C1 segment of cervical spinal cord (tissue), 14 donors: ENCODE data around the gene TSPAN12.

Experiments used
- DNase-seq, 14 donors: peaks; one replicate each; lab custom pipeline; 2025; lab: John Stamatoyannopoulos, UW

The TSPAN12 gene

DNA sequence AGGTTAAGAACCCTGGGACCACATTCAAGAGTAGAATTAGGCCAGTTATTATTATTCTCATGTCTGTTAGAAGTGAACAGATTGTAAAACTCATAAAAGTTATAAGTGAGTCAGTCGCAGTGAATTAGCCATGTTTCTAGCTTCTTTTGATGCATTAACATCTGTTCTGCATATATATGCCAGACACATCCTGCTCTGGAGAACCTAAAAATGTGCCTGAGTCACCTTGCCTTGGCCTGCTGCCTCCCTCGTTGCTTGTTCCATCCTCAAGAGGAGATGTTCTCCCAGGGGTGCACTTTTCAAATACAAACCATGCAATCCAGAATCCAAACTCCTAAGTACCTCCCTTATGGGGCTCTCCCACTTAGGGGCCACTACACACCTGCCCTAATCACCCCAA is 14.8 kb downstream of the TSPAN12 start:
- DNase-seq: no peak

DNA sequence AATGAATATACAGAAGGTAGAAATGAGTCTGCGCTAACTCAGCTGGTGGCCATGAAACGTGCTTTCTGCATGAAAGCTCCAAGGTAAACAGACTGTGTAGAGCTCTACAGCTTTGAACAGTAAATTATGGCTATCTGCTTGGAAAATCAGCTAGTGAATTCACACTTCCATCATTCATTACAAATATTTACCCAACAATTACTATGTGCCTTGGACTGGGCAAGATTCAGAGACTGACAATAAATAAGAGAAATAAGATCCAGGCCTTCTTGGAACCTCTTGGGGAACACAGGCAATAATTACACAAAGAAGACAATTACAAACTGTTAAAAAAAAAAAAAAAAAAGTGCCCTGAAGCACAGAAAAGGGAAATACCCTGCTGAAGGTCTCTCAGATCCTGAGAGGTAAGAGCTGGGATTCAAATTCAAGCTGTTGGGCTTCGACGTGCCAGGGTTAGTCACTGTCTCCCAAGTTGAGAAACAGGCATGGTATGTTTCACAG is 15.8 kb downstream of the TSPAN12 start:
- no peak for DNase-seq

DNA sequence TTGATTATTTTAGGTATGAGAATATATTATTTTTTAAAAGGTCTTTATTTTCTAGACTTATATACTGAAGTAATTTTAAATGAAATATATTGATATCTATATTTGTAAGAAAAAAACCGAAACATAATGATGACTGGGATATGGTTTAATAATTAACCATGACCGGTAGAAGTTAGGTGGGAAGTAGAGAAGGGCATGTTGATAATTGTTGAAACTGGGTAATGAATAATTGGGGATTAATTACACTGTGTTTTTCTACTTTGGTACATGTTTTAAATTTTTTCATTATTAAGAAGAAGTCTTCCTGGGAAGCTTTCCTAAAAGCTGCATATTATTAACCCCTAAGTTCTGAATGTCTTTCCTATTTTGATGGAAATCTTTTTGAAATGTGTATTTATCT is 16.3 kb downstream of the TSPAN12 start:
- no peak for DNase-seq

DNA sequence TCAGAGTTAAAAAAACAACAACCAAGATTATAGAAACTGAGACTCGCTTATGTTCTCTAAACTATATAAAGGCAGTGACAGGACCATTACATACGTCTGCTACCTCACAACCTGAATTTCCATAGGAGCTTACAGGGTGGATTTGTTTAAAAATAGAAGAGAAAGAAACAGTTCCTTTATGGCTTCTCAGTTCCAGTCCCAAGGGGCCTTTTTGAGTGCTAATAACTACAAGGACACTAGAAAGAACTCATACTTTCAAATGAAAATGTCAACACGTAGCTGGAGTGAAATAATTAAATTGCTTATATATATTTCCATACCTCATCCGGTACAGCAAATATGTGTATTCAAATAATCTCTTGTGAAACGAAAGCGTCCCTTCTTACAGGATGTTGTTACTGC is 19.7 kb downstream of the TSPAN12 start:
- no peak for DNase-seq

DNA sequence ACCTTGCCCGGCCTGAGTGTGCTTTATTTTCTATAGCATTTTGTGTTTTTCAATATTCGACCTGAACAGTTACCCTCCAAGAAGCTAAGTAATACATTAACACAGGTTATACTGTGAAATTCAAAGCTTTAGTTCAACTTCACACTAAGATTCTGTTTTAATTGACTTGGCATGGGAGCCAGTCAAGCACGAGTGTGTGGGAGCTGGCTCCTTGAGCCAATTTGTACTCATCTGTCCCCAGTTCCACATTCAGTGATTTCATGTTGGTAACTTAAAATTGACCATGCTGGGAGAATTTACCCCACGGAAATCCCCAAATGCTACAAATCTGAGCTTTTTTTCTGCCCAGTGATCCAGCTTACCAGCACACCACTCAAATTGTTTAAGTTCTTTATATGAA is 20.3 kb downstream of the TSPAN12 start:
- DNase-seq: no peak

DNA sequence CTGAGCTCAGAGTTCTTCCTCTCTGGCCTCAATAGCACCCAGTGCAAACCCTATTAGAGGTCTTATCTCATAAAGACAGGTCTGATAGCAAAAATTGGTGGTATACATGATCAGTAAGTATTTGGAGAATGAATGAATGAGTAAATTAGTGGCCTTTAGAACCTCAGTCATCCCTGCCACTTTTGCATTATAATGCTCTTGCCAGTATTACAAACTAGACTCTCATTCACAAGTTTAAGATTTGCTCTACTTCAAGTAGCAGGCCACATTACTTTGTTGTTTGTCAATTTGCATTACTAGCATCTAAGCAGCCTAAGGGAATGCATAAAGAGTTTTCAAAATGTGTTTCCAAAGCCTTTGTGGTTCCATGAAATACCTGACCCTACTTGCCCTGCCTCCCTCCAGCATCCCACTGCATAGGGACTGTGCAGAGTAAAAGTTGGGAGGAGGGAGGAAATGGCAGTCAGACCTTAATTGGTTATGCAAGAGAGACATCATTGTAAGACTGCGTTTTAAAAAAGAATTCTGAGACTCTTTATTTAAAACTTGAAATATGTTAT is 21.3 kb downstream of the TSPAN12 start:
- no peak for DNase-seq

DNA sequence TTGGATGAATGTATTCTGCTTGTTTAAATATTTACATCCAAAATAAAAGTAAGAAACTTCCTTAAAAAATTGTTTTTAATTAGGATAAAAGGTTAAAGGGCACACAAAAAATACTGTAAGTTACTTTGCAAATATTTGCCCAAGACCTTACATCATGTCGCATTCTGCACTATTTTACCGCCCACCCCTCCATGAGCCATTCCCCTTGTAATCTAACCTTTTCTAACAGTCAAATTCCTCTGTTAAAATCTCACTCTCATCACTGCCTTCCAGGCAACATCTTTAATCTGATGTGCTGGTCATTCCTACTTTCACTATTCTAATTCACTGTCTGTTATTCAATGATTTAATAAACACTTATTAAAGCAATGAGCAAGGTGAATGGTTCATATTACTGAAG is 23.2 kb downstream of the TSPAN12 start:
- no peak for DNase-seq

DNA sequence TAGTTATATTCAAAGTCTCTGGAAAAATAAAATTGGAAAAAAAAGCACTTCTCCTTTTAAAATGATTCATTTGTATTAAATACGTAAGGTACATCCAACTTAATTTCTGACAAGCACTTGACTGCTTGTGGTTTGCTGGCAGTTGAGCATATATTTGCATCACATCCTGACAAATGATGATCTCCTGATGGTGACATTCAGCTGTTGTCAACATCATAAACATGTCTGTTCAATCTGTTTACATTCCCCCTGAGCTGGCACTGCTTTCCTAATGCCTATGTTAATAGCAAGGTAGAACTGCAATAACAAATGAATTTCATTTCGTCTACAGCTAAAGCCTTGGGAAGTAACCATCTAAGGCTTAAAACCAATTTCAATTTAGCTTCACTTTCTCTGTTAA is 24.4 kb downstream of the TSPAN12 start:
- DNase-seq: no peak

DNA sequence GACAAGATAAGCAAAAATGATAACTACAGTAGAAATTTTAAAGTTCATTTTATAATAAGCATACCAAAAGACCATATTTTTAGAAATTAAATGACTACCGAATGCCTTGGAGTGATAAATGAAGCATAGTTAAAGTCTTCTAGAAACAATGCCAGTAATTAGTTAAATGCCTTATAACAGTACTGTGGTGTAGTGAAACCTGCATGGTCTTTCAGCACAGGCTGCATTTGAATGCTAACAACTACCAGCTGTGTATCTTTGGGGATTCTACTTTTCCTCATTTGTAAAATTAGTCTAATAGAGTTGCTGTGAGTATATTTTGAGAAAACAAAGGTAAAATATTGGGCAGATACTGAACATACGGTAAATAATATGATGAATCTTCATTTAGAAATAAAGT is 25.1 kb downstream of the TSPAN12 start:
- no peak for DNase-seq

DNA sequence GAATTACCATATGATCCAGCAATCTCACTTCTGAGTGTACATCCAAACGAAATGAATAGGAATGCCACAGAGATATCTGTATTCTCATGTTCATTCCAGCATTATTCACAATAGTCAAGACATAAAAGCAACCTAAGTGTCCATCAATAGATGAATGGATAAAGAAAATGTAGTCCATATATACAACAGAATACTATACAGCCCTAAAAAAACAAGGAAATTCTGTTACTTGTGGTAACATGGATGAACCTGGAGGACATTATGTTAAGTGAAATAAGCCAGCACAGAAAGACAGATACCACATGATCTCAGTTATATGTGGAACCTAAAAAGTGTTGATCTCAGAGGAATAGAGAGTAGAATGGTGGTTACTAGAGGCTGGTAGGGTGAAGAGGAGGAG is 26.7 kb downstream of the TSPAN12 start:
- no peak for DNase-seq

DNA sequence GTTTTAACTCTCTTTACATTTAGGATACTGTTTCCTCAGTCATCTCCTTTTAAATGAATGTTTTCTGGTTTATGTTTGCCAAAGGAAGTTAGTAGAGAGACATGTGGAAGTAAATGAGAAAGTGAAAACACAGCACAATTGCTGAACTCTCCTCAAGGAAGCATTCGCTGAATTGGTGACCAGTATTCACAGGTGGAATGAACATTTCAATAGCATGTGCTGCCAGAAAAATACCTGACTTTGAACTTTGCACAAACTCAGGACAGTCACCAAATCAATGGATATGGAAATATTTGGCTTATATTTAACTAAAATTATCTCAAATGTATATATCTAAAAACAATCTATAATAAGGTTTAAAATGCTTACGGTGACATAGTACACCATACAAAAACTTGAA is 28.5 kb downstream of the TSPAN12 start:
- DNase-seq: no peak

DNA sequence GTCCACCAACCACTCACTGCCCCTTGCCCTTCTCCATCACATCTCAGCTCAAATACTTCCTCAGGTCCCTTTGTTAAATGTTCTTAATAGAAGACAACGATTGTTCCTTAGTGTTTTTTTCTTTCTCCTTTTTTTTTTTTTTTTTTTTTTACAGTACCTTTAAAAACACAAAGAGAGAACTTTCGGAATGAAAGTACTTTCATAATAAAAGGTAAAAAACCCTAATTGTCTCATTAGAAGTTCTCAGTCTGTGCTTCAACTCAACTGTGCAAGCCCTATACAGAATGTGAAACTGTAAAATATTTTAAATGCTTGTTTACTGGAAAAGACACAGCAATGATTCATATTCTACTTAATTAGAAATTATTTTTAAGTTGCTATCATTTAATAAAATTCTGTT is 29.4 kb downstream of the TSPAN12 start:
- DNase-seq: no peak

DNA sequence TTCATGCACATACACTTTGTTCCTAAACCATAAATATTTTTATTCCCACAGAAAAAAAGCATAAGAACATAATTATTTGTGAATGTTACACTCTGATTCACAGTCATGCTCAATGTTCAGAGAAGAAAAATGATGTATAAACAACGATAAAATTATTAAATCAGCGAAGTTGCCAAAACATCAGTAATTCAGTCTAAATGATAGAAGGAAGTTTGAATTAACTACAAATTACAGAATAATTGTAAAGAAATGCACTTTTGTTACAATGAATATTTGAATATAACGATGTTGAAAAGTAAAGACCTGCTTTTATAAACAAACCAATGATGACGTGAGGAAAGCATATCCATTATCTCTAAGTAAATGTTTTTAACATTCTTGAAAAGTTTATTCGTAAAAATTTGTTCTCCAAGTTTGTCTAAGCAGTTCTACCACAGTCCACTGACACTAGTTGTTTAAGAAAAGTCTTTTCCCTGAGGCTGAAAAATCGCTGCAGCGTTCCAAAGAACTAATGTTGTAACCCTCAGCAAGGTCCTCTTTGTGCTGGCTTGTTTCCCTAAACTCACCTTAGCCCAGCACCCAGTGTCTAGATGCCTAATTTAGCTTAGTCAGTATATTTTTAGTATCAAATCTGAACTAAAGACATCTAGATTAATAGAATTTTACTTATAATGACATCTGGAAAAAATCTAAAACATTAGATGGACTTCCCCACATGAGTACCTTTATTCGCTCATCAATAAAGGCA is 30.4 kb downstream of the TSPAN12 start:
- no peak for DNase-seq

DNA sequence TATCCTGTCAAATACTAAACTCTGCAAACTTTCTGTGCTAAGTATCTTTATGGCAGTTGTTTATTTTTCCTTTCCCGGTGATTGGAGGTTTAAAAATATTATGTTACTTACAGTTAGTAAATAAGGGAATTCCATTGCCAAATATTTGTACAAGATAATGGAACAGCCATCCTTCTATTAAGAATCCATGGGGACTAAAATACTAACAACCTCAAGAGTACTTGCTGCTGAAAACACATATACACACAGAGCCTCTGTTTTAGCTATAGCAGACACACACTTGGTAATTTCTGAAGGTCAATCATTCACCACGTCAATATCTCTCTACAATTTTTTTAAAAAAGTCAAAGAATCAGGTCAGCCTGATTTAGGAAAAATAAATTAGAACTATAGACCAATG is 32.4 kb downstream of the TSPAN12 start:
- DNase-seq: no peak

DNA sequence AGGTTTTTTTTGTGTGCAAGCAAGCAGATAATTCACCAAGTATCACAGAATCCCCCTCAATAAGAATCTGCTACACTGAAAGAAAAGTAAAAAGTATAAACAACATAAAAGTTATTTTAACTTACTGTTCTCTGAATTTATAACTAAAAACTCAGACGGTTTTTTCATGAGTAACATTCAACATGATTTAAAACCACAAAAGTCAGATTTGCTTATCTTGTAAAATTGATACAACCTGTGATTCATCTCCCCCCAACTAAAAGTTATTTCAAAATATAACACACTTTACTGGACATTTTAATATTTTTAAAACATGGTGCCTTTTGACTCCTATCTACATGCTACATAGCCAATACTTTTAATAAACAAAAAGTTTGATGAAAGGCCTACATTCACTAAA is 32.8 kb downstream of the TSPAN12 start:
- no peak for DNase-seq

DNA sequence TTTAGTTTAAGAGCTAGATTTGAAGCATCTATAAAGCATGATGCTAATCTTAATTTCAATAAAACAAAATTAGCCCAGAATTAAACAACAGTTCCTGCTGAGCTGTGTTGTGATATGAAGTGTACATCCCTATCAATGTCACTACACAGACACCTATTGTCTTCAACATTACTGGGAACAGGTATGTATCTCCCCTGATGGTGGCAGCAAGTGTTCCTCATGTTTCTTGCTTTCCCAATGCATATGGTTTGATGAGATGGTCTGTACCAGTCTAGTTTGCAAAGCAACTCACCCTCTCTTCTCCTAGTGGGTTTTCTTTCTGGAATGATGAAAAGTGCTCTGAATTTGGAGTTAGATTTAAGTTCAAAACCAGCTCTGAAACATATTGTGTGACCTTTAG is 38.1 kb downstream of the TSPAN12 start:
- DNase-seq: no peak

DNA sequence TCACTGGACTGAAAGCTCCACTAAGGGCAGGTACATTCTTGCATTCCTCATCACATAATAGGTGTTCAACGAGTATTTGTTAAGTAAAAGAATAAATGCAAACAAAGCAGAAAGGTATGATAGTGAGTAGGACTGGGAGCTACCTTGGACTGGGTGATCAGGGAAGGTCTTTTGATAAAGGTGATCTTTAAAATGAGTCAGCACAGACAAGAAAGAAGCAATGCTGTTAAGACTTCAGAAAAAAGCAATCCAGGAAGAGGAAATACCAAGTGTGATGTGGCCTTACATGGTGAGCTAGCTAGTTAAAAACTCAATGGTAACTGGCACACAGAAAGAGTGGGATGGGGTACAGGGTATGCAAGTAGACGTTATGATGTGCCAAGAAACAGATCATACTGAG is 40.1 kb downstream of the TSPAN12 start:
- DNase-seq: no peak

DNA sequence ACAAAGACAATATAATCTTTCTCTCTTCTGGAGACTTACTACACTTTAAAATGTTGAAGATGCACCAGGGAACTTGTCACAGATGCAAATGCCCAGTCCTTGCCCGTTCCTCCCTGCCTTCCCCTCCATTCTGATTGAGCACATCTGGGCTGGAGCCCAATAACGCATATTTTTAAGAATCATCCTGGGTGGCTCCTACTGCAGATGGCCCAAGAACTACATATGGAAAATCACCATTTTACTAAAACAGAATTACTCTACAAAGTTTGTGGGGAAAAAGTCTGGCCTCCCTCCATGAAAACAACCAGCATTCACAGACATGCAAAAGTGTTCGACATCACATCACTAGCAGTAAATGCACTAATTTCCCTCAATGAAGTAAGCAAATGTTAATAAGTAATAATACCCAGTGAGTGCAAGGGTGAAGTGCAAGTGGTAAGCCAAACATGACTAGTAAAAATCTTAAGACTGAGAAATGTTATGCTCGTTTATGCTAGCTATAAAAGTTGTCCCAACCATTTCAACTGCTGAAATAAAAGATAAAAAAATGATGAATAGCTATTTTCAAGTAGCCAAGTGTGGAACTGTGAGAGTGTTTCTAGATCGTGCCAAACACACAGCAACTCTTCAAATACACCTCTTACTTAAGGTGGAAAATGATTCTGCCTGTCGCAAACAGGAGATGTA is 43.5 kb downstream of the TSPAN12 start:
- no peak for DNase-seq

DNA sequence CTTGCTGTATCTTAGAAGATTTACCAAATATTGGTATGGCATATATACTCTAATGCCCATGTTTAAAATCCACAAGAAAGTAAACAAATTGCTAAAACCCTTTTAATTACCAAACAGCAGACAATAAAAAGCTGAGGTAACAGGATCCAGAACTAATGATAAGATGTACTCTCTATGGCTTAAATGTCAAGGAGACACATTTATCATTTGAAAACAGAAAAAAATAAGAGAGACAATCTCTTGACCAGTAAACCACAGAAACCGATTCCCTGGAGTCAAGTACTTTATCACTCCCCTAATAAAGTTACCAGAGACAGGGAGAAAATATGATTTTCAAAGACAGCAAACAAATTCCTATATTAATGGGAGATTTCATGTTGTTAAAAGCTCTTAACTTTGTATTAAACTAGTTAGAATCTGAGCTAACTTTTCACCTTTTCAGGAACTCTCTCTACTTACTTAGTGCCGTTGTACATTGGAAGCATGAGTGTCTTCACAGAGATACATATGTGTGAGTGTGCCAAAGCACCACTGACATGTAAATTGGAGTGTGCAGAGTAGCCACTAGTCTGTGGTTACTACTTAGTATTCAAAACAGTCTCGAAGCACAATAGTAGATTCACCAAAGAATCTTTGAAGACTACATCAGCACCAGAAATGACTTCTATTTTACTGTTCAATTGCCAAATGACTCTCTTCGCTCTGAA is 44.2 kb downstream of the TSPAN12 start:
- DNase-seq: no peak

DNA sequence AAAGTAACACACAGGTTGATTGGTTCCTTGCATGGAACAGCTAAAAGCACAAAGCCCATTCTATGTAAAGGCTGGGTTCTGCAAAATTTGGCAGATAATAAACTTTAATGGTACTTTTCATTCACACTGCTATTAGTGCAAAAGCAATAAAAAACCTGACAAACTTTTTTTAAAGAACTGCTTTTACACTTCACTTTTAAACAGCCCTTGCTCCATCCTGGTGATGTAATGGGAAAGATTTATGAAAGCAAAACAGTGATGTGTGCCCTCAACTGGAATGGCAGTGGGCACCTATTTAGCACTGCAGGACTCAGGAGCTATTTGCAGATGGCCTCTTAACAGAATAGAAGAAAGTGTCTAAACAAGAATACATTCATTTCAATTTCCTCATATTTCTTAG is 44.9 kb downstream of the TSPAN12 start:
- DNase-seq: no peak

DNA sequence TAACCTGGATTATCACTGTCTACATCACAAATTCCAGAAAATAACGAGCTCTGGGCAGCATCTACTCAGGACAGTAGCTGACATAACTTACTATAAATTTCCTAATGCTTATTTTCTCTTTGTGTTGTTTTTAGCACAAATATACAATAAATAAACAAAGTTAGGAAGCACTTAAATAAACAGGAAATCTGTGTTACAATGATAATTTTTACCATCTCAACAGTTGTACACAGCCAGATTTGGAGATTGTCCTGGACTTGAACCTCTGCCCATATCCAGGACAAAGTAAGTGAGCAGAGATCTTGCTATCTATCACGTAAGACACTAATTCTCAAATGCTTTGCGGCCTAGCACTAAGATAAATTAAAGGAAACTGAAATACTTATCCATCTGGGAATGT is 48.7 kb downstream of the TSPAN12 start:
- DNase-seq: no peak

DNA sequence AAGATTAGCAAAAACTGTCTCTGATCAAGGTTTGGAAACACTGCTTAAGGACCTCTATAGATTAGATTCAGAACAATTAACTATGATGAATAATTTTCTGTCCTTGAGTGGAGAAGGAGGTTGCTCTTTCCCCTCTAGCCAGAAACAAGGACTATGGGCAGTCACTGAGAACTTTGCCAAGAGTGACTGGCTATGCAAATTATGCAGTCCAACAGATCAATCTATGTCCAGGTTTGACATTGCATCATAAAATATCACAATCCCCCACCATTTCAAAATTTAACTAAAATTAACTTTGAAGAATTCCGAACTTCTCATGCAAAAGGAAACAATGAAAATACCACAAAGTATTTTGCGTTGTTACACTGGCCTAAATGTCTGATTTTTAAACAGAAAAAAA is 50.6 kb downstream of the TSPAN12 start:
- DNase-seq: no peak
